GM12891 (cell line): ENCODE measurements around the gene GEMIN7.

Experiments
- POLR2A ChIP-seq: IDR thresholded peaks from 2 replicates; pipeline ENCODE4 v1.6.1; 2011; ENCODE audit warnings: low read depth, low read length, control low read depth
- POLR2AphosphoS5 ChIP-seq: IDR thresholded peaks from 2 replicates; pipeline ENCODE4 v1.6.1; 2011; ENCODE audit warnings: low read depth, low read length, control low read depth
- TAF1 ChIP-seq: IDR thresholded peaks from 2 replicates; pipeline ENCODE4 v1.6.1; 2011; ENCODE audit warnings: low read depth, low read length, control low read depth

GRCh38 chr19:45094707-45095106 is 15.6 kb downstream of the GEMIN7 start:
- TF ChIP-seq TAF1 (no peak), POLR2A (no peak), POLR2AphosphoS5 (no peak)
